ENCODE results near the gene ZBTB7C. TPM values are rescaled to one million over a fixed set of nuclear protein-coding genes. Genes with fewer than 3 reads are reported as not detected.

The ZBTB7C gene
- total and polyA plus RNA-seq, 9 of the 15 experiments (the other 6 are each of a cell fraction or from before 2014, with no cell fraction given): not detected

DNA sequence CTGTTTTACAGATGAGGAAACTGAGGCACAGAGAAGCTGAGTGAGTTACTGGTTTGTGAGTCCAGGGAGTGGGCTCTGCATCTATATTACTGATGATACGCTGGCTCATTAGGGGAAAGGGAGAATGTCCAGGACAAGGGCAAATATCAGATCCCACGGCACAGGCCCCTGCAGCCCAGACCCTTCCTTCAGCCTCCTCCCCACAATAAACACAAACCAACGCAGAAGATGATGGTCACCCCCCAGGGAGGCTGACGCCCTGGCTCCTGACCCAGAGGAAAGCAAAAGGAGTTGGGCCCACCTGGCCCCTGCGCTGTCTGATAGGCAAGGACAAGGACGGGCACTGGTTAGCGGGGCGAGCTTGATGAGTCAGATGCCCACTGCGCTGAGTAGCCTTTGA, 47.7 kb upstream of the ZBTB7C start:
- intact Hi-C loops (cut with micrococcal nuclease) (no loop called here), in situ Hi-C loops (cut with MboI) (no loop called here)
- no peak overlapping the region for H3K9ac ChIP-seq (ENCODE audit: insufficient read depth in 1 of 2, low read depth in 2 of 2, low read length in 2 of 2)
- ATAC-seq (no peak), FAIRE-seq (no peak), DNase-seq (ENCODE audit: extremely low read depth in 1 of 4, low spot score in 3 of 4) (no peak)
- H3K36me3 ChIP-seq (ENCODE audit: control insufficient read depth, insufficient read depth, low read length): no peaks in the 10 kb centered on the region
- H3K4me2 ChIP-seq (ENCODE audit: insufficient read depth, low read length): no peak overlapping the region
- H3K9me1 ChIP-seq (ENCODE audit: control insufficient read depth, insufficient read depth, low read length): no peaks in the 10 kb centered on the region
- no peaks in the 10 kb centered on the region for H4K20me1 ChIP-seq (replicated peaks; ENCODE audit: control insufficient read depth, insufficient read depth, low read length)
- WGBS (ENCODE audit: insufficient coverage, low coverage, missing lambda C conversion rate): 0% methylated on average over 9 of the region's 9 CpGs
- H3K27me3 ChIP-seq (ENCODE audit: control insufficient read depth in 2 of 2, insufficient read depth in 2 of 2, low read length in 2 of 2): peaks cover 3 to 38% of the 10 kb centered on the region in 2 experiments; a peak in 4 of 5 replicates
- POLR2A ChIA-PET: no interaction called here
- H2AFZ ChIP-seq (ENCODE audit: low read depth, low read length): no peak overlapping the region
- H3K4me1 ChIP-seq (replicated peaks in 1 of 2; ENCODE audit: control insufficient read depth in 2 of 2, insufficient read depth in 2 of 2, low read length in 2 of 2): no peaks in the 10 kb centered on the region
- H3K9me3 ChIP-seq (replicated peaks; ENCODE audit: control insufficient read depth, insufficient read depth, low read depth, low read length): no peaks in the 10 kb centered on the region
- no TSS peak for BruUV-seq (replicated peaks)
- H3K4me3 ChIP-seq: no peak overlapping the region
- H3K79me2 ChIP-seq (ENCODE audit: control insufficient read depth, insufficient read depth, low read length): no peaks in the 10 kb centered on the region
- H3K27ac ChIP-seq (ENCODE audit: extremely low read depth, low read depth, low read length): no peak overlapping the region
- CTCF ChIA-PET (ENCODE audit: low intra/inter-chr PET ratio): no interaction called here
- TF ChIP-seq ZNF589 (CRISPR knock-in tag; IDR thresholded peaks at IDR 0.05; ENCODE audit: low read depth) (no peak), PCBP1 (IDR thresholded peaks at IDR 0.05; ENCODE audit: low read depth, low read length, poor library complexity, severe bottlenecking) (no peak), ETV5 (CRISPR knock-in tag; IDR thresholded peaks at IDR 0.05; ENCODE audit: low read depth) (no peak), GTF2F1 (IDR thresholded peaks at IDR 0.05; ENCODE audit: low read depth, low read length) (no peak), ZEB2 (IDR thresholded peaks at IDR 0.05) (no peak)
- TF ChIP-seq, protein P1, sequence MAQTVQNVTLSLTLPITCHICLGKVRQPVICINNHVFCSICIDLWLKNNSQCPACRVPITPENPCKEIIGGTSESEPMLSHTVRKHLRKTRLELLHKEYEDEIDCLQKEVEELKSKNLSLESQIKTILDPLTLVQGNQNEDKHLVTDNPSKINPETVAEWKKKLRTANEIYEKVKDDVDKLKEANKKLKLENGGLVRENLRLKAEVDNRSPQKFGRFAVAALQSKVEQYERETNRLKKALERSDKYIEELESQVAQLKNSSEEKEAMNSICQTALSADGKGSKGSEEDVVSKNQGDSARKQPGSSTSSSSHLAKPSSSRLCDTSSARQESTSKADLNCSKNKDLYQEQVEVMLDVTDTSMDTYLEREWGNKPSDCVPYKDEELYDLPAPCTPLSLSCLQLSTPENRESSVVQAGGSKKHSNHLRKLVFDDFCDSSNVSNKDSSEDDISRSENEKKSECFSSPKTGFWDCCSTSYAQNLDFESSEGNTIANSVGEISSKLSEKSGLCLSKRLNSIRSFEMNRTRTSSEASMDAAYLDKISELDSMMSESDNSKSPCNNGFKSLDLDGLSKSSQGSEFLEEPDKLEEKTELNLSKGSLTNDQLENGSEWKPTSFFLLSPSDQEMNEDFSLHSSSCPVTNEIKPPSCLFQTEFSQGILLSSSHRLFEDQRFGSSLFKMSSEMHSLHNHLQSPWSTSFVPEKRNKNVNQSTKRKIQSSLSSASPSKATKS (CRISPR knock-in tag; IDR thresholded peaks at IDR 0.05): no peak
- TF ChIP-seq, protein P2, sequence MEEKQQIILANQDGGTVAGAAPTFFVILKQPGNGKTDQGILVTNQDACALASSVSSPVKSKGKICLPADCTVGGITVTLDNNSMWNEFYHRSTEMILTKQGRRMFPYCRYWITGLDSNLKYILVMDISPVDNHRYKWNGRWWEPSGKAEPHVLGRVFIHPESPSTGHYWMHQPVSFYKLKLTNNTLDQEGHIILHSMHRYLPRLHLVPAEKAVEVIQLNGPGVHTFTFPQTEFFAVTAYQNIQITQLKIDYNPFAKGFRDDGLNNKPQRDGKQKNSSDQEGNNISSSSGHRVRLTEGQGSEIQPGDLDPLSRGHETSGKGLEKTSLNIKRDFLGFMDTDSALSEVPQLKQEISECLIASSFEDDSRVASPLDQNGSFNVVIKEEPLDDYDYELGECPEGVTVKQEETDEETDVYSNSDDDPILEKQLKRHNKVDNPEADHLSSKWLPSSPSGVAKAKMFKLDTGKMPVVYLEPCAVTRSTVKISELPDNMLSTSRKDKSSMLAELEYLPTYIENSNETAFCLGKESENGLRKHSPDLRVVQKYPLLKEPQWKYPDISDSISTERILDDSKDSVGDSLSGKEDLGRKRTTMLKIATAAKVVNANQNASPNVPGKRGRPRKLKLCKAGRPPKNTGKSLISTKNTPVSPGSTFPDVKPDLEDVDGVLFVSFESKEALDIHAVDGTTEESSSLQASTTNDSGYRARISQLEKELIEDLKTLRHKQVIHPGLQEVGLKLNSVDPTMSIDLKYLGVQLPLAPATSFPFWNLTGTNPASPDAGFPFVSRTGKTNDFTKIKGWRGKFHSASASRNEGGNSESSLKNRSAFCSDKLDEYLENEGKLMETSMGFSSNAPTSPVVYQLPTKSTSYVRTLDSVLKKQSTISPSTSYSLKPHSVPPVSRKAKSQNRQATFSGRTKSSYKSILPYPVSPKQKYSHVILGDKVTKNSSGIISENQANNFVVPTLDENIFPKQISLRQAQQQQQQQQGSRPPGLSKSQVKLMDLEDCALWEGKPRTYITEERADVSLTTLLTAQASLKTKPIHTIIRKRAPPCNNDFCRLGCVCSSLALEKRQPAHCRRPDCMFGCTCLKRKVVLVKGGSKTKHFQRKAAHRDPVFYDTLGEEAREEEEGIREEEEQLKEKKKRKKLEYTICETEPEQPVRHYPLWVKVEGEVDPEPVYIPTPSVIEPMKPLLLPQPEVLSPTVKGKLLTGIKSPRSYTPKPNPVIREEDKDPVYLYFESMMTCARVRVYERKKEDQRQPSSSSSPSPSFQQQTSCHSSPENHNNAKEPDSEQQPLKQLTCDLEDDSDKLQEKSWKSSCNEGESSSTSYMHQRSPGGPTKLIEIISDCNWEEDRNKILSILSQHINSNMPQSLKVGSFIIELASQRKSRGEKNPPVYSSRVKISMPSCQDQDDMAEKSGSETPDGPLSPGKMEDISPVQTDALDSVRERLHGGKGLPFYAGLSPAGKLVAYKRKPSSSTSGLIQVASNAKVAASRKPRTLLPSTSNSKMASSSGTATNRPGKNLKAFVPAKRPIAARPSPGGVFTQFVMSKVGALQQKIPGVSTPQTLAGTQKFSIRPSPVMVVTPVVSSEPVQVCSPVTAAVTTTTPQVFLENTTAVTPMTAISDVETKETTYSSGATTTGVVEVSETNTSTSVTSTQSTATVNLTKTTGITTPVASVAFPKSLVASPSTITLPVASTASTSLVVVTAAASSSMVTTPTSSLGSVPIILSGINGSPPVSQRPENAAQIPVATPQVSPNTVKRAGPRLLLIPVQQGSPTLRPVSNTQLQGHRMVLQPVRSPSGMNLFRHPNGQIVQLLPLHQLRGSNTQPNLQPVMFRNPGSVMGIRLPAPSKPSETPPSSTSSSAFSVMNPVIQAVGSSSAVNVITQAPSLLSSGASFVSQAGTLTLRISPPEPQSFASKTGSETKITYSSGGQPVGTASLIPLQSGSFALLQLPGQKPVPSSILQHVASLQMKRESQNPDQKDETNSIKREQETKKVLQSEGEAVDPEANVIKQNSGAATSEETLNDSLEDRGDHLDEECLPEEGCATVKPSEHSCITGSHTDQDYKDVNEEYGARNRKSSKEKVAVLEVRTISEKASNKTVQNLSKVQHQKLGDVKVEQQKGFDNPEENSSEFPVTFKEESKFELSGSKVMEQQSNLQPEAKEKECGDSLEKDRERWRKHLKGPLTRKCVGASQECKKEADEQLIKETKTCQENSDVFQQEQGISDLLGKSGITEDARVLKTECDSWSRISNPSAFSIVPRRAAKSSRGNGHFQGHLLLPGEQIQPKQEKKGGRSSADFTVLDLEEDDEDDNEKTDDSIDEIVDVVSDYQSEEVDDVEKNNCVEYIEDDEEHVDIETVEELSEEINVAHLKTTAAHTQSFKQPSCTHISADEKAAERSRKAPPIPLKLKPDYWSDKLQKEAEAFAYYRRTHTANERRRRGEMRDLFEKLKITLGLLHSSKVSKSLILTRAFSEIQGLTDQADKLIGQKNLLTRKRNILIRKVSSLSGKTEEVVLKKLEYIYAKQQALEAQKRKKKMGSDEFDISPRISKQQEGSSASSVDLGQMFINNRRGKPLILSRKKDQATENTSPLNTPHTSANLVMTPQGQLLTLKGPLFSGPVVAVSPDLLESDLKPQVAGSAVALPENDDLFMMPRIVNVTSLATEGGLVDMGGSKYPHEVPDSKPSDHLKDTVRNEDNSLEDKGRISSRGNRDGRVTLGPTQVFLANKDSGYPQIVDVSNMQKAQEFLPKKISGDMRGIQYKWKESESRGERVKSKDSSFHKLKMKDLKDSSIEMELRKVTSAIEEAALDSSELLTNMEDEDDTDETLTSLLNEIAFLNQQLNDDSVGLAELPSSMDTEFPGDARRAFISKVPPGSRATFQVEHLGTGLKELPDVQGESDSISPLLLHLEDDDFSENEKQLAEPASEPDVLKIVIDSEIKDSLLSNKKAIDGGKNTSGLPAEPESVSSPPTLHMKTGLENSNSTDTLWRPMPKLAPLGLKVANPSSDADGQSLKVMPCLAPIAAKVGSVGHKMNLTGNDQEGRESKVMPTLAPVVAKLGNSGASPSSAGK (IDR thresholded peaks at IDR 0.05): no peak
- TF ChIP-seq, protein P3, sequence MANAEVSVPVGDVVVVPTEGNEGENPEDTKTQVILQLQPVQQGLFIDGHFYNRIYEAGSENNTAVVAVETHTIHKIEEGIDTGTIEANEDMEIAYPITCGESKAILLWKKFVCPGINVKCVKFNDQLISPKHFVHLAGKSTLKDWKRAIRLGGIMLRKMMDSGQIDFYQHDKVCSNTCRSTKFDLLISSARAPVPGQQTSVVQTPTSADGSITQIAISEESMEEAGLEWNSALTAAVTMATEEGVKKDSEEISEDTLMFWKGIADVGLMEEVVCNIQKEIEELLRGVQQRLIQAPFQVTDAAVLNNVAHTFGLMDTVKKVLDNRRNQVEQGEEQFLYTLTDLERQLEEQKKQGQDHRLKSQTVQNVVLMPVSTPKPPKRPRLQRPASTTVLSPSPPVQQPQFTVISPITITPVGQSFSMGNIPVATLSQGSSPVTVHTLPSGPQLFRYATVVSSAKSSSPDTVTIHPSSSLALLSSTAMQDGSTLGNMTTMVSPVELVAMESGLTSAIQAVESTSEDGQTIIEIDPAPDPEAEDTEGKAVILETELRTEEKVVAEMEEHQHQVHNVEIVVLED (CRISPR knock-in tag; IDR thresholded peaks at IDR 0.05): no peak

All from K562 (cell line).